GM12878 (cell line): Measurements from ENCODE around the gene ANAPC16. TPM values are rescaled to one million over a fixed set of nuclear protein-coding genes. Genes with fewer than 3 reads are reported as not detected.

ENCODE experiments used
- ASH2L ChIP-seq: fragments of 300-600, 200-600 bp; sonication (generic); IDR thresholded peaks from 2 replicates; pipeline ENCODE4 v1.6.1; 2017; ENCODE audit warnings: low read depth, mild to moderate bottlenecking, borderline replicate concordance
- BACH1 ChIP-seq: fragments of 450-650 bp; IDR thresholded peaks from 2 replicates; pipeline ENCODE4 v1.6.1; 2017; ENCODE audit warnings: mild to moderate bottlenecking, borderline replicate concordance
- CEBPZ ChIP-seq: fragments of 150-350 bp; IDR thresholded peaks from 2 replicates; pipeline ENCODE4 v1.6.1; 2016; ENCODE audit warnings: low read depth, low read length
- CHD2 ChIP-seq: IDR thresholded peaks from 2 replicates; pipeline ENCODE4 v1.6.1; 2011; ENCODE audit warnings: low read depth, low read length, improper control_type of control experiment, borderline replicate concordance
- CUX1 ChIP-seq: IDR thresholded peaks from 2 replicates; pipeline ENCODE4 v1.6.1; 2012; ENCODE audit warnings: improper control_type of control experiment, low read depth, low read length; ENCODE audit not compliant: insufficient replicate concordance
- E2F4 ChIP-seq: IDR thresholded peaks from 2 replicates; pipeline ENCODE4 v1.6.1; 2012; ENCODE audit warnings: low read depth, low read length, improper control_type of control experiment
- MEF2A ChIP-seq: IDR thresholded peaks from 2 replicates; pipeline ENCODE4 v1.6.1; 2011; ENCODE audit warnings: low read depth, mild to moderate bottlenecking, low read length, moderate library complexity; ENCODE audit not compliant: insufficient read depth
- RAD21 ChIP-seq: IDR thresholded peaks from 2 replicates; pipeline ENCODE4 v1.6.1; 2011; ENCODE audit warnings: mild to moderate bottlenecking, low read depth, low read length, moderate library complexity; ENCODE audit not compliant: insufficient read depth
- TCF3 ChIP-seq: IDR thresholded peaks from 2 replicates; pipeline ENCODE4 v1.6.1; 2012; ENCODE audit warnings: low read depth, mild to moderate bottlenecking, low read length, borderline replicate concordance; ENCODE audit not compliant: insufficient read depth
- ZNF24 ChIP-seq: fragments of 450-650 bp; IDR thresholded peaks from 2 replicates; pipeline ENCODE4 v1.6.1; 2017; ENCODE audit warnings: antibody characterized with exemption, mild to moderate bottlenecking
- polyA plus RNA-seq, 11 experiments: library from polyadenylated mRNA; depleted of rRNA in 4 of 11; unstranded in 6 of 11; stranded (reverse) in 5 of 11; fragments of >200 nt; fragmentation: Nextera tagmentation in 4 of 11; fragmentation: Illumina TruSeq in 1 of 11; extraction: Ambion mirVana in 4 of 11; extraction: Trizol in 1 of 11; gene quantifications; 1 replicate in 1 of 11; 2 replicates in 10 of 11; pipeline versions ENCODE4 v1.2.1 to v1.2.3, GENCODE V29; 2011 to 2016; ENCODE audit warnings: inconsistent platforms in 2 of 11, missing spikeins in 2 of 11, low read depth in 1 of 11
- total RNA-seq, 4 experiments: library from RNA; depleted of rRNA in 3 of 4; stranded (reverse); fragments of >200 nt in 3 of 4; fragmentation: Illumina TruSeq in 1 of 4; extraction: Trizol in 1 of 4; gene quantifications; 2 replicates each; pipeline versions ENCODE4 v1.2.1 to v1.2.3, GENCODE V29; 2013 to 2021

Gene ANAPC16
- total and polyA plus RNA-seq, 10 of the 15 experiments (the other 5 are each of a cell fraction or from before 2014, with no cell fraction given): 66.9 to 208 (median 134) TPM

- no peak for TF ChIP-seq CUX1
- no peak for TF ChIP-seq ASH2L
- TF ChIP-seq BACH1: no peak
- TF ChIP-seq CHD2: no peak
- TF ChIP-seq RAD21: no peak
- no peak for TF ChIP-seq MEF2A
- no peak for TF ChIP-seq TCF3
- TF ChIP-seq ZNF24: no peak
- no peak for TF ChIP-seq CEBPZ
- no peak for TF ChIP-seq E2F4
- TF ChIP-seq, all 136 proteins: peak for 0
Observed at GRCh38 chr10:72253578-72253977, 37.8 kb downstream of the ANAPC16 start (continued).
